GM12873 (cell line): ENCODE data around the gene MED13.
A peak's percentile ranks its signal among the peaks of the same experiment; 100 is the strongest.

Experiments
- TF ChIP-seq, protein P1 (sequence below): IDR thresholded peaks from 2 replicates; pipeline ENCODE4 v1.5.1; 2012; ENCODE audit warnings: low read depth, mild to moderate bottlenecking, moderate library complexity, low read length, control low read depth; ENCODE audit not compliant: insufficient read depth; ENCODE audit errors: missing control alignments

The MED13 gene

DNA sequence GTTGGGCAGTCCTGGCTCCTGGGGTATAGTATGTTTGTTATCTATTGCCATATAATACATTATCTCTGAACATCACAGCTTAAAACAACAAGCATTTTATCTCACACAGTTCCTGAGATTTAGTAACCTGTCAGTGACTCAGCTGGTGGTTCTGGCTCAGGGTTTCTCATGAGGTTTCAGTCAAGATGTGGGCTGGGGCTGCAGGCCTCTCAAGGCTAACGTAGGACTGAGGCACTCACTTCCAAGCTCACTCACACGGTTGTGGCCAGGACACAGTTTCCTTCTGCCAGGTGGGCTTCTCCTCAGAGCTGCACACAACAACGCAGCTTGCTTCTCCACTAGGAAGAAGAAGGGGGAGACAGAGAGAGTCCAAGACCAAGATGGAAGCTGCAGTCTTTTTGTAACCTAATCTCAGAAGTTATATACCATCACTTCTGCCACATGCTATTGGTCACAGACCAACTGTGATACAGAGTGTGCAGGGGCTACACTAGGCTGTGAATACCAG, 10.3 kb upstream of the MED13 start:
- TF ChIP-seq, protein P1, sequence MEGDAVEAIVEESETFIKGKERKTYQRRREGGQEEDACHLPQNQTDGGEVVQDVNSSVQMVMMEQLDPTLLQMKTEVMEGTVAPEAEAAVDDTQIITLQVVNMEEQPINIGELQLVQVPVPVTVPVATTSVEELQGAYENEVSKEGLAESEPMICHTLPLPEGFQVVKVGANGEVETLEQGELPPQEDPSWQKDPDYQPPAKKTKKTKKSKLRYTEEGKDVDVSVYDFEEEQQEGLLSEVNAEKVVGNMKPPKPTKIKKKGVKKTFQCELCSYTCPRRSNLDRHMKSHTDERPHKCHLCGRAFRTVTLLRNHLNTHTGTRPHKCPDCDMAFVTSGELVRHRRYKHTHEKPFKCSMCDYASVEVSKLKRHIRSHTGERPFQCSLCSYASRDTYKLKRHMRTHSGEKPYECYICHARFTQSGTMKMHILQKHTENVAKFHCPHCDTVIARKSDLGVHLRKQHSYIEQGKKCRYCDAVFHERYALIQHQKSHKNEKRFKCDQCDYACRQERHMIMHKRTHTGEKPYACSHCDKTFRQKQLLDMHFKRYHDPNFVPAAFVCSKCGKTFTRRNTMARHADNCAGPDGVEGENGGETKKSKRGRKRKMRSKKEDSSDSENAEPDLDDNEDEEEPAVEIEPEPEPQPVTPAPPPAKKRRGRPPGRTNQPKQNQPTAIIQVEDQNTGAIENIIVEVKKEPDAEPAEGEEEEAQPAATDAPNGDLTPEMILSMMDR, result no peak

DNA sequence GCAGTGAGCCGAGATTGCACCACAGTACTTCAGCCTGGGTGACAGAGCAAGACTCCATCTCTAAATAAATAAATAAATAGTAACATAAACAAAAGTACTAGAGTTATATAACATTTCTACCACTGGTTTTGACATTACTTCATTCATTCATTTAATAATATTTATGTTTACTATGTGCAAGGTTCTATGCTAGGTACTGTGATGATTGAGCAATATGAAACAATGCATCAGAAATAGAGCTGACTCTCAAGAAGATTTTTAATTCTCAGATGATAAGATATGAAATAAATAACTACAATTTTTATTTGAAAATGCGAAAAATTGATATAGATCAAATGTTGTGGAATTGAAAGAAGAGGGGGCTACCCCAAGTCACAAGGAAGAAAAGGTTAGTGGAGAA, 8.9 kb upstream of the MED13 start:
- TF ChIP-seq, protein P1, result no peak

DNA sequence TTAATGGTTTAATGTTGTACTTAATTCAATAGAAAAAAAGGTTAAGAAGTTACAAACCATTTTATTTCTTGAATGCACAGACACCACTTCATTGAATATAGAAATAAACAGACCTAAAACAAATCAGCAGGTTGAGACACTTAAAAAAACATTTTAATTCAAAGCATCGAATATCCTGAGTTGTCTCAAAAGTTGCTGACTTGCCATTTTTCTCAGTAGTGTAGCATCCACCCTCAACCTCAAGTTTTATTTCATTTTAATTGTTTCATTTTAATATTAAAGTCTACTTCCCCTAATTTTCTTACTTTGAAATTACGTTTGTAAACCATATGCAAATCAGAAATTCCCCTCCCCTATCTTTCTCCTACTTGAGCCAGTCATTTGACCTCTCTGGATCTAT, 5.8 kb upstream of the MED13 start:
- TF ChIP-seq, protein P1, result no peak

DNA sequence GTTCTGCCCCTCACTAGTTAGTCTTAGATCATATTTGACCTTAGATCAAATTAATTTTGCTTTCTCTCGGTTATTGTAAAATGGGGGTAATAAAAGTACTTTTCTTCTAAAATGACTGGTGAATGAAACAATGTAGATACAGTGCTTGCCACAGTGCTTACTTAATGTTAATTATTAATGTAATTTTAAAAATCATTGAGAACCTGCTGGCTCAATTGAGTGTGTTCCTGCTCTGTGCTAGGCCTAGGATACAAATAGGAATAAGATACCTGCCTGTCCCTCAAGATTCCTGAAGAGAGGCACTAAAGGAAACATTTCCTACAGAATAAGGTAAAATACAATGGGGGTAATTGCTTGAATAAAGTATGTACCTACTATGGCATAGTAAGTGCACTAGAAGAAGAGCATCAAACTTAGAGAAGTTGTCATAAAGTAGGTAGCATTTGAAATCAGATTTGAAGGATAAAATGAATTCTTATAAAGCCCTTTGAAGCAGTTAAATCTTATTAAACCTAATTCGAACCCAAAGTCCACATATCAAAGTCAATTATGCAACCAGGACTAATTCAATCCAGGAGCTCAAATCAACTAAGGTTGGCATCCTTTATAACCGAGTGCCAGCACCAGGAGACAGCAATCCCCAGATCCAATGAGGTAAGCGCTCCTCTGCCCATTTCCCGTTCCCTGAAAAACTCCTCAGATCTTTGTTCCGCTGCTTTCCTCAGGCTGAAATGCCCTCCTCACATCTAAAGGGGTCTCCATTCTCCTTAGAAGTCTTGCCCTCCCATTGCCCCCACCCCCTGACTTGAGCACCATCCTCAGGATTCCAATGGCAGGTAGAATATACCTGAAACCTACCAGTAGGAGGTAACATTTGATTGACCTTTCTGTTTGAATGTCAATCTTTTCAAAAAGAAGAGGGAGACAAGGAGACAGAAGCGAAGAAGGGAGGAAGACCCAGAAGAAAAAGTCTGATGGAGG, 2.4 kb upstream of the MED13 start:
- TF ChIP-seq, protein P1, result no peak

DNA sequence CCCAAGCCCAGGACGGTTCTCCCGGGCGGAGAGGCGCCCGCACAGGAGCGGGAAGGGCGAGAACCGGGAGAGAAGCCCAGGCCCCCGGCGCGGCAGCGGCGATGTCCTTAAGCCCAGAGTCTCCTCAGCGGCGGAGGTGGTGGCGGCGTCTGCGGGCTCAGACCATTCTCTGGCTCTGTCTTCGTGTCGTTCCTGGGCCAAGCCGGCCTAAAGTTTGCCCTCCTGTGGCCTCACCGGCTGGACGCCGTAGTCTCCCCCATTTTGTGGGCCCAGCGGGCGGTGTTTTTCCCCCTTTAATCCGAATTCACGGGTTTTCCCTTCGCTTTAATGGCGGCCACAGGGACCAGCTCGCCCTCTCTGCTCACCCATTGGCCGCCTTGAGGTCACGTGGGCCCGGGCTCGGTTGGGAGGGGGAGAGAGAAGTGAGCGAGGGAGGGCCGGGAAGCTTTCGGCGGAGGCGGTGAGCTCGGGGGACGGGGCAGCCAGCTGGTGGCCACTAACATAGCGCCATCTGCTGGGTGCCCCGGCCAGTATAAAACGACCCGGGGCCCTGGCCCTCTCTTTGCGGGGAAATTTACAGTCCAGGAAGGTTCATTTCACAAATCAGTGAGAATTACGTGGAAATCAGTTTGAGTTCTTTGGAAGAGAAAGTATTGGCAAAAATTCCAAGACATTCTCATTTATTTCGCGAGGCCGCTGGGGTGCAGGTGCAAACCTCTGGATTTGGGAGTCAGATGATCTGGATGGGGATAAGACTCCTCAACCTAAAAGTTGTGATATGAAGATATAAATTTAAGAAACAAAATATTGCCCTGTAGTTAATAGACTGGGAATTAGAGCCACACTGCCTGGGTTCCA, 762 bp upstream of the MED13 start:
- TF ChIP-seq, protein P1, result peak; percentile 79

DNA sequence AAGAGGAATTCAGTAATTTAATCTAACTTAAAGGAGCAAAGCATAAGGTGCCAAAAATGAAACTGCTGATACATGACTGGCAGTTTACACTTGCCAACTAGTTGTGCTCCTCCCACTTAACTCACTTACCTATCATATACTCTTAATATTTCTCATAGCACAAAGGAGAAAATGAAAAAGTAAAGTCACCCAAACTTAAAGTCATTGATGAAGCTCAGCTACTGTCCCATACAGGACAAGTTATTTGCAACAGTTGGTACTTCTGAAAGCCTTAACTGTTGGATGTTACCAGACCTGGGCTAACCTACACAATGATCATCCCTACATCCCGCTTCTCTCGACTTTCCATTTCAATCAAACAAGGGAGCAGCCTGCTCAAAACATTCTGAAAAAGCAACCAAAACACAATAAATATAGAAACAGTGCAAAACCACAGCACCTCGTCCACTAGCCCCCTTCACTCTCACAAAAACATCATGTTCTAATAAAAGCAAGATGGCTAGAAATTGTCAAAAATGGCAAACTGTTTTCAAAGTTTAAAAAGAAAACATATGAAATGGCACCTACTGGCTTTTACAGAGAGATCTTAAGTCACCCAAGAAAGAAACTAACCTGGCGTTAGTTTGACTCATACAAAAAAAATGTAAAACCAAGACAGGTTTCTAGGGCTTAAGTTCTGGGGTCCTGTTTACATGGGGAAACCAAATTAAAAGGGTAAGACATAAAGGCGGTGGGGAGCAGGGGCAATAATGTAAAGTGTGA, 868 bp downstream of the MED13 start:
- TF ChIP-seq, protein P1, result no peak
